Activated CD4-positive, alpha-beta T cell treated with anti-CD3 and anti-CD28 coated beads, Interleukin-2, Interleukin-6, amounts not matched to agents 100 ng/mL and 50 ng/mL, durations not matched to agents 16 hours and 8 hours (primary cell): ENCODE data around the gene MIDN.

ENCODE experiments used
- DNase-seq: peaks from one replicate; pipeline ENCODE4 v3.0.0-alpha.2; 2020

The MIDN gene

GRCh38 chr19:1271528-1272422, 23.4 kb downstream of the MIDN start:
- no peak for DNase-seq

- no peak for DNase-seq
Observed at GRCh38 chr19:1272423-1273262, 24.3 kb downstream of the MIDN start.

DNA sequence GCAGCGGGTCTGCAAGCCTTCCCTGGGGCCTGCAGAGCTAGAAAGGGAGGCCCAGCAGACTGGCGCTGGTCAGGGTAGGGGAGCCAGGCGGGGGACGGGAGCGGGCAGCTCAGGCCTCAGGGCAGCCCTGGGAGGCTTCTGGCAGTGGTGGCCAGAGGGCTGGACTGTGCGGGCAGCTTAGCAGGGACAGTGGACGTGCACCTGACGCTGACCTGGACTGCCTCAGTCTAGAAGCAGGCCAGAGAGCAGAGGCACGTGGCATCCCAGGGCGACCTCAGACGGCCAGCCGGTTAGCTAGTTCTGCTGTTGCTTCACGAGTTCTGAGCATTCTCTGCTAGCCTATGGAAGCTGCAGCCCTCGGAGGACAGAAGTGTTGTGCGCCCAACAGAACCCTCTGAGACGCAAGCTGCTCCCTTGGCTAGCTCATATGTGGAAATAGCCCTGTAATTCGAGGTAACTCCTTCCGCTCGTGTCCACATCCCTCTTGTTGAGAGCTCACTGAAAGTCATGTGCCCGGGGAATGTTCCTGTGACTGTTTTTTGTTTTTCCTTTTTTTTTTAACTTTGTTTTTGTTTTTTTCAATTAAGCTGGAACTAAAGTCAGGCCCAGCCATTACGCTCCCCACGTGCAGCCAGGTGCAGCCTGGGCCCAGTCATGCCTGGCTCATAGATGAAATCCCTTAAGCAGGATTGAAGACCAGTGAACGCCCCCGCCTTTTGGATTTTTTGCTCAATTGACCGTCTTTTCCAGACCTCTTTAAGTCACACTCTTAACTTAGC, 25.1 kb downstream of the MIDN start:
- DNase-seq = no peak

GRCh38 chr19:1274081-1274851, 25.9 kb downstream of the MIDN start:
- DNase-seq = no peak

- DNase-seq = no peak
Observed at GRCh38 chr19:1274852-1275259, 26.5 kb downstream of the MIDN start.

GRCh38 chr19:1275260-1275975, 27.0 kb downstream of the MIDN start, which contains the start of gene FAM174C:
TSS of gene FAM174C (plus strand) at chr19:1275530. CDS start at chr19:1275550, 20 bp downstream.
- peak; percentile 98 for DNase-seq

DNA sequence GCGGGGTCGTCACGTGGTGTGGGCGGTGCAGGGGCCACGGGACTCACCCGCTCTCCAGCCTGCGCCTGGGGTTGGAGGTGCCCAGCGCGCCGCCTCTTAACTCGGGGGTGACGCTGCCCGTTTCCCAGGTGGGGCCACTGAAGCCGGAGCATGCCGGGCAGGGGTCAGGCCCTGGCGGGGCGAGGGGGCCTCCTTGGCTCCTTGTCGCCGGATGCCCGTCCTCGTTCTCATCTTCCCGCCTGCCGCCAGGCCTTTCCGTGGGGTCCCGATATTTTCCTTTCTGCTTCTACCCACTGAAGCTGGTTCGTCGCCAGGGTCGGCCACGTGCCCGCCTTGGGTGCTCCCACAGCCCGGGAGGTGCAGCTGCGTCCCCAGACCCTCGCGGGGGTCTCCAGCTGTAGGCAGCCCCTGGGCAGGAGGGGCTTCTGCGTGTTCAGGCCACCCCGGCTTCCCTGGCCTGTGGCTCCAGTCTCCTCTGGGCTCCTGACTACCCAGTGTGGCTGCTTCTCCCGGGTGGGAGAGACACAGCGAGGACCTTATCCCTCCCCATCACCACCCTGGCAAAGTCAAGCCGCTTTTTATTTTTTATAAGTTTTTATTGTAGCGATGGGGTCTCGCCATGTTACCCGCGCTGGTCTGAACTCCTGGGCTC, 27.7 kb downstream of the MIDN start:
- no peak for DNase-seq

- peak; percentile 58 for DNase-seq
Observed at GRCh38 chr19:1276628-1277022, 28.2 kb downstream of the MIDN start.

- DNase-seq = no peak
Observed at GRCh38 chr19:1277061-1277460, 28.7 kb downstream of the MIDN start.

GRCh38 chr19:1278074-1278473, 29.7 kb downstream of the MIDN start:
- DNase-seq = no peak

GRCh38 chr19:1278713-1279660, 30.6 kb downstream of the MIDN start:
- no peak for DNase-seq

DNA sequence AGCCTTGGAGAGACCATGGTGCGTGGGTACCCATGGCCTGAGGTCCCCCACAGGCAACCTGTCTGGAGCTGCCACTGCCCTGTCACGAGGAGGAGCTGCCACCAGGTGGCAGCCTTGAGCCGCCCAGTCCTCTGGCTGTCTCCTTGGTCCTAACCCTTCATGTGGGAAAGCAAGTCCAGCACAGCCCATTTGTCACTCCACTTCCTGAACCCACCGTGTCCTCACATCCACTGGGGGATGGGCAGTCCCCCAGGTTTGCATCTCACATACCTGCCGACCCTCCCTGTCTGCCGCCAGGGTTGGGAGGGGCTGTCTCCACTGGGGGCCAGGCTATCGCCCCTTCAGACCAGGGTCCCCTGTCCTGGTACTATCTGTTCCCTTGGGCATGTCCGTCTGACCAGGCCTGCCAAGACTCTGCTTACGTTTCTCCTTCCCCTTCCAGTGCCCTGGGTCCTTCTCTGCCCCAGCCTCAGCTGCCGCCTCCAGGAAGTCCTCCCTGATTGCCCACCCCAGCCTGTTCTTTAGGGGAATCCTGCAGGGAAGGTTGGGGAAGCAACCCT, 31.5 kb downstream of the MIDN start:
- DNase-seq = peak; percentile 88

DNA sequence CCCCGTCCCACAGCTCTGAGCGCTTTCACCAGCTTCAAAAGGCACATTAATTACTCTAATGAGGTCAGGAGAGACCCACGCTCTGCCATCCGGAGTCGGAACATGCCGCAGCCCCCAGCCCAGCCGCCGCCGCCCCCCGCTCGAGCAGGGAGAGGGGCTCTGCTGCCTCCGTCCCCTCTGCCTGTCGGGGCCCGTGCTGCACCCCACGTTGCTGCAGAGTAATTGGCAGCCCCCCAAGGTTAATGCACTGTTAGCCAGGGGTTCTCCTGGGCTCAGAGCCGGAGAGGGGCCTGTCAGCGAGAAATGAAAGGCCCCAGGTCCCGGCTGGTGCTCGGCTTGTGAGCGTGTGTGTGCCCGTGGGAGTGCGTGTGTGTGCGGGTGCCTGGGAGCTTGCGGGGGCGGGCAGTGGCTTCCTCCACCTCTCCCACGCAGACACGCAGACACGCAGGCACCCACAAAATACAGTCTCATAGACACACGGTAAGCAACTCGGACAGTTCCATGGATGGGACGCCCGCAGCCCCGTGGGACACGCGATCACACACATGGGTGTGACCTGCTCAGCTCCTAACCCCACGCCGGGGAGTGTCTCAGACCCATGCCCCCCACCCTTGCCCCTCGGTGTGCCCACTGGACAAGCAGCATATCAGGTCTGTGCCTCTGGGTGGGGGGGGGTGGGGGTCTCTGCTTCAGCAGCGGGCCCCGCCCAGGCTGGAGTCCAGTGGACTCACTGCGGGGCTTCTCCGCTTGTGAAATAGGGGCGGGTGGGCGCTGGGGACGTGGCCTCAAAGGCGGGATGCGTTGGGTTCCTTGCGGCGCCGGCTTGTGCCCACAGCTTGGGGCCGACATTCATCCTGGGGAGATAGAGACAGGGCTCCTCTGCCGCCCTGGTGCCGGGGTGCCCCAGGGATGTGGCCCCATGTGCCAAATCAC, 32.5 kb downstream of the MIDN start:
- DNase-seq = no peak

DNA sequence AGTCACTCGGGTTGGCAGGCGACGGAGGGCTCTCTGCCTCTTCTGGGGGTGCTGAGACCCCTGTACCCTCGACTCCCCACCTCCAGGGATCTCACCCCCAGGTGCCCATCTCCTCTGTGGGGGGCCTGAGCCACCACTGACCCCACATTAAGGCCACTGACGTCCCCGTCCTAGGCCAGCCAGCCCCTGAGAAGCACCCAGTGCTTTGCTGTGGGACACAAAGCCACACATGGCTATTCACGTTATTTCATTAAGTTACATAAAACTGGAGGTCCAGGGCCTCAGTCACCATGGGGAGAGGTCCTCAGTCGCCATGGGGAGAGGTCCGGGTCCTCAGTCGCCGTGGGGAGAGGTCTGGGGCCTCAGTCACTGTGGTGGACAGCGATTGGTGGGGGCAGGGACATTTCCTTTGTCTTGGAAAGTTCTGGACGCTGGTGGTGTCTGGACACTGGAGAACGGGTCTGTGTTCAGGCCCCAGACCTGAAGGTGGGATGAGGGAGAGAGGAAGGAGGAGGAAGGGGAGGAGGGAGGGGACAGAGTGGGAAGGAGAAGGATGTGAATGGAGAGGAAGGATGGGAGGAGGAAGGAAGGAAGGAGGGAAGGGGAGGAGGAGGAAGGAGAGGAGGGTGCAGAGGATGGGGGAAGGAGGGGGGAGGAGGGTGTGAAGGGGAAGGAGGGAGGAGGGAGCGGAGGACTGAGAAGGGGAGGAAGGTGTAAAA, 33.3 kb downstream of the MIDN start:
- DNase-seq = no peak

- DNase-seq = no peak
Observed at GRCh38 chr19:1282588-1283206, 34.3 kb downstream of the MIDN start.

- no peak for DNase-seq
Observed at GRCh38 chr19:1283207-1283916, 35.0 kb downstream of the MIDN start.
